ENCODE results near the gene MYH10. TPM values are rescaled to one million over a fixed set of nuclear protein-coding genes. Genes with fewer than 3 reads are reported as not detected.

Gene MYH10
- total RNA-seq, 1 donor from 2014 or later: 49.7 TPM

- H3K27me3 ChIP-seq (ENCODE audit: low read depth): peaks cover 7% of the 10 kb centered on the region
- no peak overlapping the region for H3K27ac ChIP-seq (replicated peaks)
- no peak for TF ChIP-seq CTCF (IDR thresholded peaks at IDR 0.05; ENCODE audit: borderline replicate concordance)
- no peaks in the 10 kb centered on the region for H3K4me1 ChIP-seq
- no peaks in the 10 kb centered on the region for H3K9me3 ChIP-seq (replicated peaks)
- no peaks in the 10 kb centered on the region for H3K36me3 ChIP-seq
- no peak for DNase-seq
- H3K4me3 ChIP-seq: no peak overlapping the region
- intact Hi-C loops (cut with micrococcal nuclease): no loop called here
These were observed 17.4 kb upstream of the MYH10 start for GRCh38 chr17:8647956-8648355.

GRCh38 chr17:8647202-8647601 is 16.7 kb upstream of the MYH10 start:
- DNase-seq: no peak
- Histone ChIP-seq H3K36me3 (no peaks in the 10 kb centered on the region), H3K4me1 (no peaks in the 10 kb centered on the region), H3K4me3 (no peak overlapping the region), H3K27ac (replicated peaks) (no peak overlapping the region), H3K9me3 (replicated peaks) (no peaks in the 10 kb centered on the region), H3K27me3 (ENCODE audit: low read depth) (peaks cover 7% of the 10 kb centered on the region)
- intact Hi-C loops (cut with micrococcal nuclease): no loop called here
- TF ChIP-seq CTCF (IDR thresholded peaks at IDR 0.05; ENCODE audit: borderline replicate concordance): no peak

- Histone ChIP-seq H3K27ac (replicated peaks) (no peak overlapping the region), H3K27me3 (ENCODE audit: low read depth) (peaks cover 4% of the 10 kb centered on the region), H3K4me1 (no peaks in the 10 kb centered on the region), H3K4me3 (no peak overlapping the region), H3K36me3 (no peaks in the 10 kb centered on the region), H3K9me3 (replicated peaks) (no peaks in the 10 kb centered on the region)
- TF ChIP-seq CTCF (IDR thresholded peaks at IDR 0.05; ENCODE audit: borderline replicate concordance): no peak
- intact Hi-C loops (cut with micrococcal nuclease): no loop called here
- no peak for DNase-seq
These were observed 14.0 kb upstream of the MYH10 start for GRCh38 chr17:8644507-8644902.

- TF ChIP-seq CTCF (IDR thresholded peaks at IDR 0.05; ENCODE audit: borderline replicate concordance): no peak
- intact Hi-C loops (cut with micrococcal nuclease): no loop called here
- H3K27me3 ChIP-seq (ENCODE audit: low read depth): peaks cover 4% of the 10 kb centered on the region
- DNase-seq: no peak
- H3K36me3 ChIP-seq: no peaks in the 10 kb centered on the region
- H3K4me3 ChIP-seq: no peak overlapping the region
- no peaks in the 10 kb centered on the region for H3K4me1 ChIP-seq
- no peaks in the 10 kb centered on the region for H3K9me3 ChIP-seq (replicated peaks)
- H3K27ac ChIP-seq (replicated peaks): no peak overlapping the region
These were observed 13.5 kb upstream of the MYH10 start for GRCh38 chr17:8643855-8644506.

- Histone ChIP-seq H3K36me3 (no peaks in the 10 kb centered on the region), H3K4me3 (no peak overlapping the region), H3K27ac (replicated peaks) (no peak overlapping the region), H3K4me1 (no peaks in the 10 kb centered on the region), H3K9me3 (replicated peaks) (no peaks in the 10 kb centered on the region), H3K27me3 (ENCODE audit: low read depth) (no peaks in the 10 kb centered on the region)
- no peak for TF ChIP-seq CTCF (IDR thresholded peaks at IDR 0.05; ENCODE audit: borderline replicate concordance)
- intact Hi-C loops (cut with micrococcal nuclease): no loop called here
- DNase-seq: no peak
These were observed 9.2 kb upstream of the MYH10 start for GRCh38 chr17:8639709-8640108.
